Measurements from ENCODE around the gene PPFIA4.

PPFIA4 gene

DNA sequence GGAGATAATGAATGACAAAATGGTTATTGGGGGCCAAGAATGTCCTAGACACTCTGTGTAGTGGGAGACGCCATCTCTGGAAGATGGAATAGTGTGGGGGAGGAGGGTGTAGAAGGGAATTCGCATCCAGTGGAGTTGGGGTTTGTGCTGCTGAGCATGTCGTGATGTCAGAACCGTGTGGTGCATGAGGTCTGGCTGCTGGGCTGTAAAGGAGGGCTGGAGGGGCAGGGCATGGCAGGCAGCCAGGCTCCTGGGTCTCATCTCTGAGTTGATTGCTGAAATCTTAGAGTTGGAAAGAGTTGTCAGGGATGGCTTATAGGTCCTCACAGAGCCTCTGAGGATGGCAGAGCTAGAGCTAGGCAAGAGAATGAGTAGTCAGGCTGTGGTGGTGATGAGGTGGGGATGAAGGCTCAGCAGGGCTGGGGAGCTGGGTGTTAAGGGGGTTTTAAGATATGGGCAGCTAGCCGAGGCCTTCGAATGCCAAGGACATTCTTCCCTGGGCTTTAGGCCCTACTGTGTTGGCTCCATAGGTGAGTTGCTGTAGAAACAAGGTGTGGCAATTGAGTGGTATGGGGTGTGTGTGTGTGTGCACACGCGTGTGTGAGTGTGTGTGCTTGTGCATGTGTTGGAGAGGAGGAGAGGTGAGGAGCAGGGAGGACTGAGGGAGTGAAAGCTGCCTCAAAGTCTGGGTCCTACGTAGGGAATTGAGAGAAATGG lies 1.9 kb downstream of the PPFIA4 start:
- no peak overlapping the region for H3K4me2 ChIP-seq (ENCODE audit: low read depth, low read length)
- no peak overlapping the region for H3K4me3 ChIP-seq (ENCODE audit: low read length)
- H3K9me2 ChIP-seq (replicated peaks; ENCODE audit: insufficient read depth, low read length): no peaks in the 10 kb centered on the region
- H3F3A ChIP-seq (ENCODE audit: insufficient read depth, low read length): peaks cover 9% of the 10 kb centered on the region
- H3K36me3 ChIP-seq (replicated peaks; ENCODE audit: insufficient read depth, low read length): no peaks in the 10 kb centered on the region
- TF ChIP-seq CTCF (IDR thresholded peaks at IDR 0.05; ENCODE audit: low read length) (no peak), EZH2 (optimal IDR thresholded peaks at IDR 0.05; ENCODE audit: low read depth, low read length) (no peak), EZH2phosphoT487 (IDR thresholded peaks at IDR 0.05; ENCODE audit: low read length) (no peak)
- H3K27ac ChIP-seq (ENCODE audit: low read length): no peak overlapping the region
- H3K4me1 ChIP-seq (ENCODE audit: low read length): peaks cover 8% of the 10 kb centered on the region
- no peak overlapping the region for H3K9ac ChIP-seq (ENCODE audit: low read length)
- no peak for DNase-seq
- H3K9me3 ChIP-seq (replicated peaks; ENCODE audit: insufficient read depth, low read length): no peaks in the 10 kb centered on the region
- no peaks in the 10 kb centered on the region for H4K20me1 ChIP-seq (ENCODE audit: insufficient read depth, low read length)
- H3K27me3 ChIP-seq (replicated peaks; ENCODE audit: insufficient read depth, low read length): 0 out of 2 replicates have a peak, but pooled peaks cover 4% of the 10 kb centered on the region
- H2AFZ ChIP-seq (ENCODE audit: low read length): no peak overlapping the region
- H3K79me2 ChIP-seq (ENCODE audit: low read length): no peaks in the 10 kb centered on the region

DNA sequence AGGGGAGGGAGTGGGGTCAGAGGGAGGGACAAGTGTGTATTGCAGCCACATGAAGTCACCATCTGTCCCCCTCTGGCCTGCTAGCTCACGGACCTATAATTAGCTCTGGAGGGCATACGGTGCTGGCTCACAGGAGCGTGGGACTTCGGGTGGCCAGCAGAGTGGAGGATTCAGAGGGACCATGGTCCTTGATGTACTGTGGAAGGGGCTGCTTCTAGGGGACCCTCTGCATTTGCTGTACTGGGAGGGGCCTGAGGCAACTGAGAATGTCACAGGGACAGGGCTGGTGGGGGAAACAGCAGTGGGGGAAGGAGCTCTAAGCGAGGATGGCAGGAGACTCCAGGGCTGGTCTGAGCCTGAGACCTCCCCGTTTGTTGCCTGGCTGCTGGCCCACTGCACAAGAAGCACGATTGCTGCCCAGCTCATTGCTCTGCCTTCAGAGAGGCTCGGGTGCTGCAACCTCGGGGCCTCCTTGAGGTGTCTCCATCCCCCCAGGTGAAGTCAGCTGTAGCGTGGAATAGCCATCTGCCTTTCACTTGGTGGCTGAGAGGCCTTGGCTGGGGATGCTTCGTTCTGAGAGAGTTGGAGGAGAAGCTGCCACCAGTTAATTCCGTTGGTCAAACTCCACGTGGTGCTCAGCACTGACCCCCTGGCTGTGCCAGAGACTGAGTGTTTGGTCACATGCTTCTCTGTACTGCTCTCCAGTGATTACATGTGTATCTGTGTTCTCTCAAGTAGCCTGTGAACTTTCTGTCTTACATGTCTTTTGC lies 2.7 kb downstream of the PPFIA4 start:
- peaks cover 8% of the 10 kb centered on the region for H3K4me1 ChIP-seq (ENCODE audit: low read length)
- H4K20me1 ChIP-seq (ENCODE audit: insufficient read depth, low read length): no peaks in the 10 kb centered on the region
- H3K36me3 ChIP-seq (replicated peaks; ENCODE audit: insufficient read depth, low read length): no peaks in the 10 kb centered on the region
- no peaks in the 10 kb centered on the region for H3K9me3 ChIP-seq (replicated peaks; ENCODE audit: insufficient read depth, low read length)
- DNase-seq: no peak
- H3K4me2 ChIP-seq (ENCODE audit: low read depth, low read length): no peak overlapping the region
- no peaks in the 10 kb centered on the region for H3K9me2 ChIP-seq (replicated peaks; ENCODE audit: insufficient read depth, low read length)
- H3K79me2 ChIP-seq (ENCODE audit: low read length): no peaks in the 10 kb centered on the region
- no peak overlapping the region for H3K9ac ChIP-seq (ENCODE audit: low read length)
- H3F3A ChIP-seq (ENCODE audit: insufficient read depth, low read length): peaks cover 9% of the 10 kb centered on the region
- no peak overlapping the region for H3K4me3 ChIP-seq (ENCODE audit: low read length)
- TF ChIP-seq EZH2 (optimal IDR thresholded peaks at IDR 0.05; ENCODE audit: low read depth, low read length) (no peak), CTCF (IDR thresholded peaks at IDR 0.05; ENCODE audit: low read length) (no peak), EZH2phosphoT487 (IDR thresholded peaks at IDR 0.05; ENCODE audit: low read length) (no peak)
- 0 out of 2 replicates have a peak, but pooled peaks cover 4% of the 10 kb centered on the region for H3K27me3 ChIP-seq (replicated peaks; ENCODE audit: insufficient read depth, low read length)
- H2AFZ ChIP-seq (ENCODE audit: low read length): no peak overlapping the region
- no peak overlapping the region for H3K27ac ChIP-seq (ENCODE audit: low read length)

GRCh38 chr1:203031467-203031866 lies 5.2 kb downstream of the PPFIA4 start:
- Histone ChIP-seq H4K20me1 (ENCODE audit: insufficient read depth, low read length) (no peaks in the 10 kb centered on the region), H3K4me2 (ENCODE audit: low read depth, low read length) (no peak overlapping the region), H3K4me1 (ENCODE audit: low read length) (peaks cover 4% of the 10 kb centered on the region), H3K79me2 (ENCODE audit: low read length) (no peaks in the 10 kb centered on the region), H3K9me2 (replicated peaks; ENCODE audit: insufficient read depth, low read length) (no peaks in the 10 kb centered on the region), H3K9me3 (replicated peaks; ENCODE audit: insufficient read depth, low read length) (no peaks in the 10 kb centered on the region), H3K9ac (ENCODE audit: low read length) (no peak overlapping the region), H3K27ac (ENCODE audit: low read length) (no peak overlapping the region), H3K27me3 (replicated peaks; ENCODE audit: insufficient read depth, low read length) (0 out of 2 replicates have a peak, but pooled peaks cover 4% of the 10 kb centered on the region), H3K4me3 (ENCODE audit: low read length) (no peak overlapping the region), H3K36me3 (replicated peaks; ENCODE audit: insufficient read depth, low read length) (no peaks in the 10 kb centered on the region), H2AFZ (ENCODE audit: low read length) (no peak overlapping the region), H3F3A (ENCODE audit: insufficient read depth, low read length) (no peaks in the 10 kb centered on the region)
- no peak for DNase-seq
- TF ChIP-seq EZH2phosphoT487 (IDR thresholded peaks at IDR 0.05; ENCODE audit: low read length): no peak
- no peak for TF ChIP-seq EZH2 (optimal IDR thresholded peaks at IDR 0.05; ENCODE audit: low read depth, low read length)
- TF ChIP-seq CTCF (IDR thresholded peaks at IDR 0.05; ENCODE audit: low read length): no peak

Measured in MM.1S (cell line).